Spleen (tissue), 13 donors: ENCODE data around the gene NRAS. TPM values are rescaled to one million over a fixed set of nuclear protein-coding genes. Genes with fewer than 3 reads are reported as not detected.

Source experiments
- DNase-seq: peaks from one replicate; pipeline ENCODE4 v3.0.0-alpha.2; 2020
- H3K27ac ChIP-seq, 8 donors: fragments of 200-600 bp; sonication (generic) in 7 of 8; 1 replicate in 4 of 8; 2 replicates in 4 of 8; pipeline versions ENCODE4 v1.5.0 to v1.8.0; 2016 to 2021; ENCODE audit warnings: inconsistent platforms in 4 of 8, mild to moderate bottlenecking in 4 of 8, moderate library complexity in 1 of 8
- H3K27me3 ChIP-seq, 7 donors: fragments of 200-600 bp; sonication (generic) in 6 of 7; replicated peaks in 1 of 7; 1 replicate in 4 of 7; 2 replicates in 3 of 7; pipeline versions ENCODE4 v1.5.0 to v1.8.0; 2016 to 2021; ENCODE audit warnings: inconsistent platforms in 3 of 7, mild to moderate bottlenecking in 1 of 7
- H3K36me3 ChIP-seq, 6 donors: fragments of 200-600 bp; sonication (generic) in 5 of 6; 1 replicate in 4 of 6; 2 replicates in 2 of 6; pipeline versions ENCODE4 v1.5.0 to v1.8.0; 2016 to 2021; ENCODE audit warnings: inconsistent platforms in 2 of 6
- H3K4me1 ChIP-seq, 6 donors: fragments of 200-600 bp; sonication (generic) in 5 of 6; 1 replicate in 3 of 6; 2 replicates in 3 of 6; pipeline versions ENCODE4 v1.5.0 to v1.8.0; 2016 to 2021; ENCODE audit warnings: inconsistent platforms in 3 of 6
- H3K4me3 ChIP-seq, 8 donors: fragments of 200-600 bp; sonication (generic) in 7 of 8; 1 replicate in 4 of 8; 2 replicates in 4 of 8; pipeline versions ENCODE4 v1.5.0 to v1.8.0; 2016 to 2021; ENCODE audit warnings: inconsistent platforms in 4 of 8, mild to moderate bottlenecking in 4 of 8, moderate library complexity in 2 of 8
- H3K9me3 ChIP-seq, 8 donors: fragments of 200-600 bp; sonication (generic) in 7 of 8; 1 replicate in 4 of 8; 2 replicates in 4 of 8; pipeline versions ENCODE4 v1.5.0 to v1.8.0; 2016 to 2021; ENCODE audit warnings: inconsistent platforms in 4 of 8
- CTCF ChIP-seq, 11 experiments: fragments of 200-600 bp in 7 of 11; fragments of 450-650 bp in 4 of 11; sonication (generic) in 4 of 11; IDR thresholded peaks in 8 of 11; conservative IDR thresholded peaks in 3 of 11; 1 replicate in 7 of 11; 2 replicates in 4 of 11; pipeline versions ENCODE4 v1.4.0 to v1.8.0; 2016 to 2021; ENCODE audit warnings: antibody characterized with exemption in 11 of 11, inconsistent platforms in 4 of 11, mild to moderate bottlenecking in 1 of 11
- POLR2A ChIP-seq, 3 donors: fragments of 450-650 bp; IDR thresholded peaks; one replicate each; pipeline ENCODE4 v1.5.1; 2017; ENCODE audit warnings: antibody characterized with exemption in 3 of 3, mild to moderate bottlenecking in 1 of 3
- POLR2AphosphoS5 ChIP-seq, 3 donors: sonication (generic); formaldehyde crosslinking; IDR thresholded peaks; one replicate each; pipeline ENCODE4 v1.5.1; 2017; ENCODE audit warnings: antibody characterized with exemption in 3 of 3
- WGBS, 5 donors: extraction: QIAGEN DNeasy Blood & Tissue Kit in 3 of 5; methylation state at CpG; one replicate each; pipeline versions ENCODE4 v1.1.5 to v1.1.7; 2013 to 2018; 5-methylcytosine and 5-hydroxymethylcytosine counted together
- intact Hi-C: fragments of 100-400 bp; cut with DNase I; formaldehyde crosslinking; loops from one replicate; pipeline ENCODE4 v1.15.0; 2023; ENCODE audit warnings: low total_unique reads
- long read RNA-seq, 2 donors: transcript quantifications; one replicate each; lab custom pipeline, GENCODE V29; 2026
- polyA plus RNA-seq, 3 donors: library from polyadenylated mRNA; stranded (reverse); fragments of 200-250 nt; gene quantifications; one replicate each; pipeline ENCODE4 v1.2.1, GENCODE V29; 2013
- total RNA-seq, 7 donors: library from RNA; depleted of rRNA in 3 of 7; stranded (reverse); fragments of >200 nt in 3 of 7; fragmentation: NEBNext Ultra II Directional in 4 of 7; extraction: Animal tissue kit (Norgen Biotek cat#: 25700) in 4 of 7; gene quantifications; one replicate each; pipeline versions ENCODE4 v1.1.0 to v1.2.1, GENCODE V29; 2016 to 2021
- donor health status: healthy with polysubstance abuse.
- donor health status: DM: no; HTN: no; CAD: no; lungs with moderate emphysema.
- donor health status: DM: no; HTN: no; CAD: no.
- donor health status: Bipolar disorder and iron deficiency.
- donor health status: healthy.
- donor health status: DM: no; HTN: no; CAD: no.
- donor health status: DM: yes; HTN: yes; CAD: no.

Gene NRAS
- total RNA-seq, result 10 to 100 TPM; 27.0 to 45.3 (median 32.5) TPM
- polyA plus RNA-seq, result 10 to 100 TPM; 14.0 to 21.0 (median 18.1) TPM
- long read RNA-seq, donor 1, full-length matches to known transcripts, result 32 of 45 reads
- long read RNA-seq, donor 1, partial matches to known transcripts, result 13 of 45 reads
- long read RNA-seq, donor 1, other reads (novel, unspliced or antisense), result 0 of 45 reads
- long read RNA-seq, donor 2, full-length matches to known transcripts, result 30 of 30 reads
- long read RNA-seq, donor 2, partial matches to known transcripts, result 0 of 30 reads
- long read RNA-seq, donor 2, other reads (novel, unspliced or antisense), result 0 of 30 reads

DNA sequence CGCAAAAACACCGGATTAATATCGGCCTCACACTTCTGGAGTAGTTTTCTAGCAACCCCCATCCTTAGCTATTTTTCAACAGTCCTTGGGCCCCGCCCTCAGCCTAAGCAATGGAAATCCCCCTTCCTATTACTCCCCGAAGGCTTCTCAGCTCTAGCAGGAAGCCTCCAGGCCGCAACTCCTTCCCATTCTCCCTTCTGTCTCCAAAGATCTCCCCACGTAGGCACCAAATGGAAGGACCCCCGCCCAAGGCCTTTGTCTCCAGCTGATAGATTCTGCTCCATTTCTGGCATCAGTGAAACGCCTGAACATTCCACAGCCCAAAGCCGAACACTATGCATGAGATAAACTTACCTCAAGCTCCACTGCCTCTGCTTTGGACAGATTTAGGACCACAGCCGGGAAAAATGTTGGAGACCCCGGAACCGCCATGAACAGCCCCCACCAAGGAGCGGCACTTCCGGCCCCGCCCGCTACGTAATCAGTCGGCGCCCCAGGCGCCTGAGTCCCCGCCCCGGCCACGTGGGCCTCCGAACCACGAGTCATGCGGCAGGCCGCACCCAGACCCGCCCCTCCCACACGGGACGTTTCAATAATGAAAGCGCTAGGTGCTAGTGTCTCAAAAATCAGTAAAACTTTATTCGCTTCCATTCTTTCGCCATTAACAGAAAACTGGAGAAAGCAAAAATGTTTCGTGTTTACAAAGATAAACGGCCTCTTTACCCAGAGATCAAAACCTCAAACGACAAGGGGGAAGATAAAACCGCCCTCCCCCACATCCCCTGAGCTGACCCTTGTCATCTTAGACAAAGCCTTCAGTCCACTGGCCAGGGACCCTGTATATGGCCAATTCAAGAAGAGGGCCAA lies at the start of gene NRAS:
Gene NRAS, minus strand, starts transcription at position 468 of the 867 bp plus-strand sequence. CDS start 611 bp downstream, outside the sequence.
- peak in 1 of 3 donors; percentile 21 for TF ChIP-seq POLR2A (IDR thresholded peaks at IDR 0.05)
- peak; percentile 93 to 97 (median 94) for TF ChIP-seq POLR2AphosphoS5 (IDR thresholded peaks at IDR 0.05)
- peak in 1 of 11 experiments; percentile 15 for TF ChIP-seq CTCF (IDR thresholded peaks at IDR 0.05 in 8 of 11, conservative IDR thresholded peaks at IDR 0.05 in 3 of 11)
- intact Hi-C loops, result loop anchor here (5.0 to 10.0 kb wide), 2 partner anchors 41 to 132 kb away; partner anchors contain the start of genes BCAS2 and CSDE1
- 0 to 1% (median 1%) methylated on average over 38 of the region's 38 CpGs for WGBS, 5 donors

DNA sequence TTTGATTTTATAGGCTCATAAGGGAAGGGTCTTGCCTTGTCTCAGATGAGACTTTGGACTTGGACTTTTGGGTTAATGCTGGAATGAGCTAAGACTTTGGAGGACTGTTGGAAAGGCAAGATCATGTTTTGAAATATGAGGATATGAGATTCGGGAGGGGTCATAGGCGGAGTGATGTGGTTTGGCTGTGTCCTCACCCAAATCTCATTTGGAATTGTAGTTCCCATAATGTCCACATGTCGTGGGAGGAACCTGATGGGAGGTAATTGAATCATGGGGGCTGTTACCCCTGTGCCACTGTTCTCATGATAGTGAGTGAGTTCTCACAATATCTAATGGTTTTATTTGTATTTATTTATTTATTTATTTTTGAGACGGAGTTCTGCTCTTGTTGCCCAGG lies 48.1 kb upstream of the NRAS start:
- no peaks in the 10 kb centered on the region for H3K27me3 ChIP-seq
- intact Hi-C loops, result no loop called here
- no peak for TF ChIP-seq CTCF (IDR thresholded peaks at IDR 0.05 in 8 of 11, conservative IDR thresholded peaks at IDR 0.05 in 3 of 11)
- TF ChIP-seq POLR2AphosphoS5 (IDR thresholded peaks at IDR 0.05), result no peak
- no peak for TF ChIP-seq POLR2A (IDR thresholded peaks at IDR 0.05)
- H3K9me3 ChIP-seq, result peaks cover 0 to 16% (median 9%) of the 10 kb centered on the region in 8 donors
- WGBS, 5 donors, result 88 to 95% (median 92%) methylated on average over 4 of the region's 4 CpGs
- no peaks in the 10 kb centered on the region for H3K4me1 ChIP-seq
- peaks cover 0 to 16% (median 4%) of the 10 kb centered on the region in 6 donors for H3K36me3 ChIP-seq
- no peak overlapping the region for H3K4me3 ChIP-seq
- no peak overlapping the region for H3K27ac ChIP-seq
- no peak for DNase-seq

More for the DNA sequence above, at the start of gene NRAS:
- H3K4me3 ChIP-seq, result peak within 1 kb of the TSS; percentile 73 to 88 (median 78)
- DNase-seq, result peak; percentile 98
- no peaks in the 10 kb centered on the region for H3K27me3 ChIP-seq
- H3K27ac ChIP-seq, result peak within 1 kb of the TSS; percentile 89 to 95 (median 92)
- peaks cover 0 to 84% (median 58%) of the 10 kb centered on the region in 6 donors for H3K36me3 ChIP-seq
- no peaks in the 10 kb centered on the region for H3K9me3 ChIP-seq
- H3K4me1 ChIP-seq, result peaks cover 17 to 57% (median 35%) of the 10 kb centered on the region in 6 donors

DNA sequence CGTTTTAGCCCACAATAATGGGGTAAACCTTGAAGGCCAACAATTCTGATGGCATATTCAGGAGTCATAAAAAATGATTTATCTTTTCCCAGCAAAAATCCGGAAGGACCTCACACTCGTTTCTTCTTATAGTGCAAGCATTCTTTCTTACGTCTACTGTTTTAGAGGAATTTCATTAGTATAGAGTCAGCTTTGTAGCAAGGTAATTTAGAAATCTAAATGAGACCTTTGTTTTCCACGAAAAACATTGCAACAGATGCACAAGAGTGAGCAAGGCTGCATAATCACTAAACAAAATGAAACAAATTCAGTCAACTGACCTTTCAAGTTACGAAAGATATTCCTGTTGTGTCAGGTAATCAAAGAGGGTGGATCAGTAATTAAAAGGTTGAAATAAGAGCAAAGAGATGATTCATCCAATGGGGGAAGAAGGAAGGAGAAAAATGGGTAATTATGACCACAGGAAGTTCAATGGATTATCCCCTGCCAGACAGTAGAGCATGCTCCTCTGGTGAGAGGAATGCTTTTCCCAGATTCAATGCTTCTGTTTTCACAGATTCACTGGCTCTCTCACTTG lies 41.8 kb upstream of the NRAS start:
- H3K27me3 ChIP-seq, result no peaks in the 10 kb centered on the region
- TF ChIP-seq CTCF (IDR thresholded peaks at IDR 0.05 in 8 of 11, conservative IDR thresholded peaks at IDR 0.05 in 3 of 11), result peak in 1 of 11 experiments; percentile 7
- TF ChIP-seq POLR2AphosphoS5 (IDR thresholded peaks at IDR 0.05), result no peak
- H3K4me3 ChIP-seq, result peak overlapping the region; percentile 61 to 84 (median 80)
- H3K9me3 ChIP-seq, result peaks cover 0 to 7% (median 5%) of the 10 kb centered on the region in 8 donors
- intact Hi-C loops, result loop anchor here (5.0 kb wide), 1 partner anchor 41 kb away; the partner anchor contains the start of gene NRAS
- peaks cover 35 to 47% (median 44%) of the 10 kb centered on the region in 6 donors for H3K4me1 ChIP-seq
- H3K27ac ChIP-seq, result peak overlapping the region; percentile 98 to 100 (median 100)
- no peaks in the 10 kb centered on the region for H3K36me3 ChIP-seq
- 27 to 34% (median 30%) methylated on average over 6 of the region's 6 CpGs for WGBS, 5 donors
- DNase-seq, result no peak
